GM19468 (cell line): Measurements from ENCODE around the gene FCGBP.
"Not testable (repeated sequence)": the region's sequence is repeated elsewhere in the genome, so short reads cannot be mapped to it uniquely, and the experiment has no call there.

Experiments used
- ATAC-seq: cut with Tn5 transposase; IDR thresholded peaks from one replicate; pipeline ENCODE4 v1.9.1; 2021; ENCODE audit warnings: mild to moderate bottlenecking, moderate library complexity, moderate number of reproducible peaks; ENCODE audit not compliant: unreplicated experiment; ENCODE audit errors: extremely low read depth

FCGBP gene

GRCh38 chr19:39893366-39894235, 40.8 kb downstream of the FCGBP start:
- ATAC-seq, result not testable (repeated sequence)

- ATAC-seq, result not testable (repeated sequence)
These were observed 41.9 kb downstream of the FCGBP start for GRCh38 chr19:39892506-39892902.

- ATAC-seq, result not testable (repeated sequence)
These were observed 42.6 kb downstream of the FCGBP start for GRCh38 chr19:39891660-39892505.

GRCh38 chr19:39890755-39891551, 43.5 kb downstream of the FCGBP start:
- no peak for ATAC-seq

GRCh38 chr19:39889872-39890754, 44.3 kb downstream of the FCGBP start:
- ATAC-seq, result not testable (repeated sequence)

GRCh38 chr19:39887456-39887951, 46.9 kb downstream of the FCGBP start:
- not testable (repeated sequence) for ATAC-seq

GRCh38 chr19:39885821-39886554, 48.4 kb downstream of the FCGBP start:
- not testable (repeated sequence) for ATAC-seq

- ATAC-seq, result not testable (repeated sequence)
These were observed 49.7 kb downstream of the FCGBP start for GRCh38 chr19:39884721-39885120.
